ENCODE data around the gene PHF14.

GRCh38 chr7:11128498-11128897, 154.8 kb downstream of the PHF14 start:
- TF ChIP-seq, protein P1, sequence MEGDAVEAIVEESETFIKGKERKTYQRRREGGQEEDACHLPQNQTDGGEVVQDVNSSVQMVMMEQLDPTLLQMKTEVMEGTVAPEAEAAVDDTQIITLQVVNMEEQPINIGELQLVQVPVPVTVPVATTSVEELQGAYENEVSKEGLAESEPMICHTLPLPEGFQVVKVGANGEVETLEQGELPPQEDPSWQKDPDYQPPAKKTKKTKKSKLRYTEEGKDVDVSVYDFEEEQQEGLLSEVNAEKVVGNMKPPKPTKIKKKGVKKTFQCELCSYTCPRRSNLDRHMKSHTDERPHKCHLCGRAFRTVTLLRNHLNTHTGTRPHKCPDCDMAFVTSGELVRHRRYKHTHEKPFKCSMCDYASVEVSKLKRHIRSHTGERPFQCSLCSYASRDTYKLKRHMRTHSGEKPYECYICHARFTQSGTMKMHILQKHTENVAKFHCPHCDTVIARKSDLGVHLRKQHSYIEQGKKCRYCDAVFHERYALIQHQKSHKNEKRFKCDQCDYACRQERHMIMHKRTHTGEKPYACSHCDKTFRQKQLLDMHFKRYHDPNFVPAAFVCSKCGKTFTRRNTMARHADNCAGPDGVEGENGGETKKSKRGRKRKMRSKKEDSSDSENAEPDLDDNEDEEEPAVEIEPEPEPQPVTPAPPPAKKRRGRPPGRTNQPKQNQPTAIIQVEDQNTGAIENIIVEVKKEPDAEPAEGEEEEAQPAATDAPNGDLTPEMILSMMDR (IDR thresholded peaks at IDR 0.05), result no peak
- TF ChIP-seq POLR2A (IDR thresholded peaks at IDR 0.05) (no peak), EP300 (IDR thresholded peaks at IDR 0.05) (no peak), POLR2AphosphoS5 (IDR thresholded peaks at IDR 0.05) (no peak)
